ENCODE results near the gene LASP1.

The LASP1 gene

DNA sequence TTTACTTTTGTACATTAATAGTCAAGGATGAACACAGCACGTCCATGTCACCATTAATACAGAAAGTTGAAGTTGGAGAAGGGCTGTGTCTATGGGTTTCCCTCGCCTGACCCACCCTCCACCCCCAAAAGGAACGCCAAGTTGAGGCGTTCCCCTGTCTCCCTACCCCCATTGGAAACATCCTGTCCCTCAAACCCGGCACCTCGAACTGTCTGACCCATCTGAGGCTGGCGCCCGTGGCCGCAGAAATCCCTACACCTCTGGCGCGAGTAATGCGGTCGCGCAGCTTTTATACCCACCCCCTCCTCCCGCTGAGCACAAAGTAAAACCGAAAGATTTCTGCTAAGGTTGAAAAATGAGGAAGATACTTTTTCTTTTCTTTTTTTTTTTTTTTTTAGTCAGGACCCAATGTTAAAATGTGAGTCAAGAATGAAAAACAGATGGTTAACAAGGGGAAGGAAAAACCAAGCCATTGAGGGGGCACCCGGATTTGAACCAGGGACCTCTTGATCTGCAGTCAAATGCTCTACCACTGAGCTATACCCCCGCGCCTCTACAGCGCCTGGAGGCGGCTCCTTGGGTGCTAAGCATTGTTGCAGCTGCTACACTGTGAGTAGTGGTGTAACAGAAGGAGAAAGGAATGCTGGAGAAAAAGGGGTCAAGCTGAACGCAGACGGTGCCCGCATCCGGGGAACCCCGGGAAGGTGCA is 887 bp upstream of the LASP1 start:
- in situ Hi-C loops (cut with MboI; ENCODE audit: low sequenced_read_pairs), result no loop called here

DNA sequence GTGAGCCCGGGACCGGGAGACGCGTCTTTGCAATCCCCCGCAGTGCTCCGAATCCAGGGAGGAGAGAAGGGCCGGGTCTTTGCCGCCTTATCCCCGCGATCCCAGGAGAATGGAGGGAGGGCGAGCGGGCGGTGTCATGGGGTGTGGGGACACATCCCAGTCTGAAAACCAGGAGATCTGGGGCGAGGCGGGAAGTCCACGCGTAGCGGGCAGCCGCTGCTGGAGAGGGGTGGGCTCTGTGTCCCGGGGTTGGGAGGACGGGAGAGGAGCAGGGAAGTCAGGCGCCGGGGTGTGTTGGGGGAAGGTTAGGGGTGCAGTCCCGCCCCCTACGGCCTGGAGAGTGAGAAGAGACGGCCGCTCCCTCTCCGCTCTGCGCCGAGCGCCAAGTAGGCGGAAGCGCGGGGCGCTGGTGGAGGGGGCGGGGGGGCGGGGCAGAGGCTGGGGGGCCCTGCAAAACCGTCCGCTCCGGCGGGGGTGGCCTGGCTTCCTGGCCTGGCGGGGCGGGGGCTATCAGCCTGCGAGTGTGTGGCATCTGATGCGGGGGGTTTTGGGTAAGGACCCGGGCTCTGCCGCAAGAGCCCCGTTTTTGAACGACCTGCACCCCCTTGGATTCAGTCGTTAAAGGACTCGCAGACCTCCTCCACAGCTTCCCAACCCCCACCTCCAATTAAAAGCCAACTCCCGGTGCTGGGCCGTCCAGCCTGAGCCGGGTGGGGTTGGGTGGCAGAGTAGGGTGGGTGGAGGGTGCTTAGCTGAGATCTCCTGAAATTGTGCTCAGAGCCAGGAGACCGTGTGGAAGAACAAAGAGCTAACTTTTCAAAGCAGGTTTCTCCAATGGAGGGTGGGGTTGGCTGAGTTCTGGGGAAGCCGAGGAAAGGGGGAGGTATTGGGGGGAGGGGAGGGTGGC is 654 bp downstream of the LASP1 start:
- in situ Hi-C loops (cut with MboI; ENCODE audit: low sequenced_read_pairs), result no loop called here

DNA sequence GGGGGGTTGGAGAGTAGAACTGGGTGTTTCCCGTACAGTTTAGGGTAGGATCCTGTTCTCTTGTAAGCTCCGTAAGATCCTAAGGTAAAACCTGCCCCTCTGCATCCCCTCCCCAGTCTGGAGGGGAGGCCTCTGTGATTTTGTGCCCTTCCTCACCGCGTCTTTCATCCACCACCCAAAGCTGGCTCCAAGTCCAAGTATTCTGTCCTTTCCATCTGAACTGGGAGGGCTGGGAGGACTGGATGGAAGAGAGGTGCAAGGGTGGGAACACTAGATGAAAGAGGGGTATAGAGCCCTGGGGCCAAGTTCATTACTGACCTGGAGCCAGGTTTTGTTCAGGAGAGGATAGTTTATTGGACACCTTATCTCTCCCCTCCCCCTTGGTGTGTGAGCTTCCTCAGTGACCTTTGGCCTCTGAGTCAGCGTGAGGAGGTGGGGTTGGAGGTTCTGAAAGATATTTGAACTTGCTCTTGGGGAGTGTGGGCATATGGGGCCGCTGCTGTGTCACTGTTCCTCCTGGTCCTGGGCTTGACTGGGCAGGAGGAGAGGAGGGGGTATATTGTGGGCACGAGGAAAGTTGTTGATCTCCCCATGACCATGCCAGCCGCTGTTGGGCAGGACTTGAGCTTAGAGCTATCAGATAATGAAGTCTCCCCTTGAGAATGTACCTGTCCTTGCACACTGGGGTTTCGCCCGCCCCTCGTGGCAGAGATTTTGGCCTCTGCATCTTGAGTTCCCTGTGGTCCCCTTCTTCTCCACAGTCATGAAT is 1.6 kb downstream of the LASP1 start:
- in situ Hi-C loops (cut with MboI; ENCODE audit: low sequenced_read_pairs), result no loop called here

DNA sequence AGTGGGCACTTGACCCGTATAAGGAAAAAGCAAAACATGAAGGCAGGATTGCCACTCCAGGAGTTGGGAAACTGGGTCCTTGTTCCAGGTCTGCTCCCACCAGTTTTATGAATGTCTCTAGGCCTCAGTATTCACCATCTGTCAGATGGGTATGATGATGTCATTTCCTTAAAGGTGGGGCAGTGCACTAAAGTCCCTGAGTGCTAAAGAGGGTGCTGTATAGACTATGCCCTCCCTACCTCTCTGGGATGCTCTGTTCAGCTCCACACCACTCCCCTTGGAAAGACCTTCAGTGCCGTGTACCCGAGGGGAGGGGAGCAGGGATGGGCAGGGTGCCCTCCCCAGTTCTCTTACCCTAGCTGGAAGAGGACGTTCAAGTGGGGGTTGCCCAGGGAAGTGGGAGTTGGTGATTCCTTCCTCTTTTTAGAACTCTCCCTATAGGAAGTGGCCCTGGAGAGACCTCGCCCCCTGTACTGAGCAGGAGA is 2.2 kb downstream of the LASP1 start:
- in situ Hi-C loops (cut with MboI; ENCODE audit: low sequenced_read_pairs), result no loop called here

DNA sequence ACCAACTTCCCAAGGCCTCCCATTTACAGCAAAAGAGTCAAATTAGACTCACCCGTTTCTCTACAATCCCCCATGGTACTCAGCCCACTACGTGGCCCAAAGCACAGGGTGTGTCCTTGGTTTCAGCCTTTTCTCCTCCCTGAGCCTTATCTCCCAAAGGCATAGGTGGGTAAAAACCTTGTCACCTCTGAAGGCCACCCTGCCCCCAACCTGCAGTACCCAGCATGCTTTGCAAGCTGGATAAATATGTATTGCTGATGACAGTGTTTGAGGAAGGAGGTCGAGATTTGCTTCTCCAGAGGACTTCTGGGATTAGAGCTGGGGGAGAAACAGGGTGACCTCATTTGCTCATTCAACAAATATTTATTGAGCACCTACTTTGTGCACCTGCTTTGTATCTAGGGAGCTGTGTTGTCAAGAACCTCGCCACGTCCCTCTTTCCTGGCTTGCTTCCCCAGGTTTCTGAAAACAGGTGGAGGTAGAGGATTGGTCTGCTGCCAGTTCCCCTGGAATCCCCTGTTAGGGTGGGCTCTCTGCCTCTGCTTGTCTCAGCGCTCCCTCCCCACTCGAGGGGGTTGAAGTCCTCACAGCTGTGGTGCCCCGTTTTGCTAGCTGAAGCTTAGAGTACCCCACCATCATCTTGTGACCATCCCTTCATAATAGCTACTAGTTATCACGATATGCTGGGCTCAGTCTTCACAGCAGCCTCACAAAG is 3.0 kb downstream of the LASP1 start:
- in situ Hi-C loops (cut with MboI; ENCODE audit: low sequenced_read_pairs), result no loop called here

DNA sequence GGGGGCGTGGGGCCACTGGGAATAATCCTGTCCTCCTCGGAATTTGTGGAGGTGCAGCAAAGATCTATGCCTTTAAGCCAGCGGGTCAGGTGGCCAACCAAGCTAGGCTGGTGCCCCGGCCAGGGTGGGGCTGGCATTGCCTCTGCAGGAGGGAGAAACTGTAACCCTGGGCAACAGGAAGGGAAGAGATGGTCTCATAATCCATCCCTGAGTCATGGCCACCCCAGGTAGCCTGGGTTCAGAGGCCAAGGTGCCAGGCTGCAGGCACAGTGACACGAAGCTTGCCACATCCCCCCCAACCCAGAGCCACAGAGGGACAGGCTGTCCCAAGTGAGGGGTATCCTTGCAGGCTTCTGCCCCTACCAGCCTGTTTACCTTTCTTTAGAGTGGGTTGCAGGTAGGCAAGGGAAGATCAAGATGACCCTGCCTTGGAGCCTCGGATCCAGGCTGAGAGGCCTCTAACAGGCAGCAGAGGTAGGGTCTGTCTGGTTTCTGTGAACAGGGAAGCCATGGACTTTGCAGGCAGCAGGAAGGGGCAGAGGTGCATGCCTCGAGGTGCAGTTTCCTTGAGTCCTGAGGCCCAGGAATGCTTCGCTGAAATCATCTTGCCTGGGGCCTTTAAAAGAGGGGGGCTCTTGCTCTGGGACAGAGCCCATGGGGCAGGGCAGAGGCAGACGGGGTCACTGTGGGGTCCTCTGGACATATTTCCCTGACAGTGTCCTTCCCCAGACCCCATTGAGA is 4.0 kb downstream of the LASP1 start:
- in situ Hi-C loops (cut with MboI; ENCODE audit: low sequenced_read_pairs), result no loop called here

- in situ Hi-C loops (cut with MboI; ENCODE audit: low sequenced_read_pairs), result no loop called here
Observed at GRCh38 chr17:38874505-38875400, 4.9 kb downstream of the LASP1 start.

DNA sequence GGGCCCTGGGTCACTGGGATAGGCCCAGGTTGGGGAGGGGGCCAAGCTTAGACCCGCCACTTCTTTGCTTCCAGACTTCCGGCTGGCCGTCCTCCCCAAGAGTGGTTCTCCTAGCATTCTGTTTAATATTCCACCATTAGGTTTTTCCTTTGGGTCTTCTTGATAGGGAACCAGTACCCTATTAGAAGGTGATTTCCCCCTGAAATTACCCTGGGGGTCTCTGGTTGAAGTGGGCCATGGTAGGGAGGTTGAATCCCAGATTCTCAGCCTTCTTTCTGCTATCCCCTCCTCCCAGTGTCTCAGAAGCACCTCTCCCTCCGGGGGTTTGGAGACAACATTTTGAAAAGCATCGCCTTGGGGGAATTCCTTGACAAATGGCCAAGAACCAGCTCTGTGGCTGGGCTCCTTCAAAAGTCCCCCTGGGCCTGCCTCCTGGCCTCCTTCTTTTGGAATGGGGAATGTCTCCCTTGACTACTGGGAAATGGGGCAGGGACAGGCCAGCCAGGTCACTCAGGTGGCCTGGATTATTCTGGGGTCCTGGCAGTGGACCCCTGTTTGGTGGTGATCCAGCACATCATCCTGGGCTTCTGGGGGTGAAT is 5.7 kb downstream of the LASP1 start:
- in situ Hi-C loops (cut with MboI; ENCODE audit: low sequenced_read_pairs), result no loop called here

GRCh38 chr17:38877130-38877851 is 7.4 kb downstream of the LASP1 start:
- in situ Hi-C loops (cut with MboI; ENCODE audit: low sequenced_read_pairs), result no loop called here

DNA sequence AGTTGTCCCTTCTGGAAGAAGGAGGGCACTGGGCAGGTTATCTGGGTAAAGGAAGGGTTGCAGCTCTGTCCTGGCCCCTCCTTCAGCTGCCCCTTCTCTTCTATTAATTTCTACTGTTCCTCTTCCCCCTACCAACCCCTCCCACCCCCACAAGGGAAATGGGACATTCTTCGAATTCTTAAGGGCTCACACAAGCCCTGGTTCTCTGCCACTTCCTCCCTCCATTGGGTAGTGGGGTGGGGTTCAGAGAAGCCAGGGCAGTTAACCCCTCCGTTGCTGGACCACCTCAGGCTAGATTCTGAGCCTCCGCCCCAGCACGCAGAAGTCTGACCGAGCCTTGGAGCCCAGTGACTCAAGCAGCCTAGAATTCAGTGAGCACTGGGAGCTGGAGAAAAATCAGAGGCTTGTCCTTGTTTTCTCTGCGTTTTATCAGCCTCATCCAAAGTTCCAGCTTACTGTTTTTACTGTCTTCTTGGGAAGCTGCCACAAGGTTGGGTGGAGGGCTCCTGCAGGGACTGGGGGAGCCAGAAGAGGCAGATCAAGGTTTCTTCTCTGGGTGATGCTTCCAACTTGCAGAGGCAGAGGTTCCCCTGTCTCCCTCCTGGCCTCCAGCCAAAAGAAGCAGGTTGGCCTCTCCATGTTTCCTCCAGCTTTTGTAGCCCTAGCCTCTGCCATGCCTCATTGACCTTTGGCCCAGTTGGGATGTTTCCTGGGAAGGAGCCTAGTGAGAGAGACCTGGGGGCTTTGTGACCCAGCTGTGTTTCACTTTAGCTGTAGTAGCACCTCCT is 10.2 kb downstream of the LASP1 start:
- in situ Hi-C loops (cut with MboI; ENCODE audit: low sequenced_read_pairs), result no loop called here

- in situ Hi-C loops (cut with MboI; ENCODE audit: low sequenced_read_pairs), result no loop called here
Observed at GRCh38 chr17:38881600-38882191, 11.8 kb downstream of the LASP1 start.

- in situ Hi-C loops (cut with MboI; ENCODE audit: low sequenced_read_pairs), result no loop called here
Observed at GRCh38 chr17:38882870-38883269, 13.0 kb downstream of the LASP1 start.

- in situ Hi-C loops (cut with MboI; ENCODE audit: low sequenced_read_pairs), result no loop called here
Observed at GRCh38 chr17:38883592-38884526, 14.0 kb downstream of the LASP1 start.

GRCh38 chr17:38885044-38885727 is 15.3 kb downstream of the LASP1 start:
- in situ Hi-C loops (cut with MboI; ENCODE audit: low sequenced_read_pairs), result no loop called here
